GM23338 (cell line): Measurements from ENCODE around the gene MDM4. TPM values are rescaled to one million over a fixed set of nuclear protein-coding genes. Genes with fewer than 3 reads are reported as not detected.

Experiments
- ATAC-seq: fragments of 200-7000 bp; cut with Tn5 transposase; 3 replicates; pipeline ENCODE4 v1.9.1; 2020
- DNase-seq: peaks from one replicate; pipeline ENCODE4 v3.0.0-alpha.2; 2015; ENCODE audit warnings: low spot score
- H2AFZ ChIP-seq: fragments of 200-600 bp; sonication (generic); 2 replicates; pipeline ENCODE4 v1.8.0; 2016; ENCODE audit warnings: antibody characterized with exemption, mild to moderate bottlenecking, moderate library complexity
- H3F3A ChIP-seq: fragments of 200-600 bp; sonication (generic); replicated peaks from 2 replicates; pipeline ENCODE4 v1.8.0; 2017; ENCODE audit warnings: antibody characterized with exemption, mixed run types, low read depth
- H3K27ac ChIP-seq: fragments of 200-600 bp; sonication (generic); 2 replicates; pipeline ENCODE4 v1.6.1; 2016; ENCODE audit warnings: low read depth
- H3K27me3 ChIP-seq: fragments of 200-600 bp; sonication (generic); 2 replicates; pipeline ENCODE4 v1.8.0; 2016; ENCODE audit warnings: mild to moderate bottlenecking, mixed run types, moderate library complexity; ENCODE audit not compliant: insufficient read depth
- H3K36me3 ChIP-seq: fragments of 200-600 bp; sonication (generic); 2 replicates; pipeline ENCODE4 v1.8.0; 2016; ENCODE audit warnings: mild to moderate bottlenecking; ENCODE audit not compliant: insufficient read depth
- H3K4me1 ChIP-seq: fragments of 200-600 bp; sonication (generic); 2 replicates; pipeline ENCODE4 v1.8.0; 2016; ENCODE audit warnings: mild to moderate bottlenecking, moderate library complexity; ENCODE audit not compliant: insufficient read depth
- H3K4me2 ChIP-seq: fragments of 200-600 bp; sonication (generic); 2 replicates; pipeline ENCODE4 v1.7.1; 2017; ENCODE audit warnings: mixed run types
- H3K4me3 ChIP-seq: fragments of 200-600 bp; sonication (generic); 2 replicates; pipeline ENCODE4 v1.6.1; 2016; ENCODE audit warnings: mixed run types
- H3K79me2 ChIP-seq: fragments of 200-600 bp; sonication (generic); replicated peaks from 2 replicates; pipeline ENCODE4 v1.8.0; 2017; ENCODE audit warnings: mild to moderate bottlenecking; ENCODE audit not compliant: insufficient read depth
- H3K9me2 ChIP-seq: fragments of 200-600 bp; sonication (generic); 2 replicates; pipeline ENCODE4 v1.8.0; 2017; ENCODE audit not compliant: insufficient read depth
- H4K20me1 ChIP-seq: fragments of 200-600 bp; sonication (generic); replicated peaks from 2 replicates; pipeline ENCODE4 v1.8.0; 2017; ENCODE audit warnings: mild to moderate bottlenecking; ENCODE audit not compliant: insufficient read depth
- H3K27ac Mint-ChIP-seq: 2 replicates; pipeline ENCODE4 v1.8.0; 2020; ENCODE audit warnings: inconsistent platforms, mild to moderate bottlenecking, moderate library complexity, mixed read lengths
- H3K27me3 Mint-ChIP-seq: 3 replicates; pipeline ENCODE4 v1.8.0; 2022; ENCODE audit warnings: low read depth, mild to moderate bottlenecking, moderate library complexity, mixed read lengths, inconsistent platforms; ENCODE audit not compliant: insufficient read depth, poor library complexity
- H3K36me3 Mint-ChIP-seq: 3 replicates; pipeline ENCODE4 v1.8.0; 2021; ENCODE audit warnings: low read depth, mild to moderate bottlenecking, inconsistent platforms, moderate library complexity, mixed read lengths
- H3K4me1 Mint-ChIP-seq: 3 replicates; pipeline ENCODE4 v1.8.0; 2020; ENCODE audit warnings: mild to moderate bottlenecking, inconsistent platforms, mixed read lengths
- H3K4me3 Mint-ChIP-seq: 3 replicates; pipeline ENCODE4 v1.8.0; 2021; ENCODE audit warnings: moderate library complexity, mild to moderate bottlenecking, inconsistent platforms, mixed read lengths
- H3K9me3 Mint-ChIP-seq: 3 replicates; pipeline ENCODE4 v1.8.0; 2020; ENCODE audit warnings: moderate library complexity, mild to moderate bottlenecking, inconsistent platforms, mixed read lengths
- CREB1 ChIP-seq: fragments of 250-450 bp; sonication (Bioruptor Pico); IDR thresholded peaks from 2 replicates; pipeline ENCODE4 v1.5.0; 2020; ENCODE audit warnings: low read depth, mild to moderate bottlenecking, moderate library complexity
- CTCF ChIP-seq, 2 experiments: fragments of 200-600 bp in 1 of 2; sonication (generic) in 1 of 2; conservative IDR thresholded peaks; 2 replicates each; pipeline versions ENCODE4 v1.5.1 to v1.6.1; 2016 to 2017; ENCODE audit warnings: antibody characterized with exemption in 2 of 2, low read depth in 2 of 2, mild to moderate bottlenecking in 2 of 2, moderate library complexity in 1 of 2
- ETS1 ChIP-seq: IDR thresholded peaks from 2 replicates; pipeline ENCODE4 v1.6.1; 2016; ENCODE audit warnings: antibody characterized with exemption
- EZH2 ChIP-seq: fragments of 200-600 bp; sonication (generic); IDR thresholded peaks from one replicate; pipeline ENCODE4 v1.8.0; 2017; ENCODE audit warnings: antibody characterized with exemption, mild to moderate bottlenecking, low read depth; ENCODE audit not compliant: unreplicated experiment
- EZH2phosphoT487 ChIP-seq: fragments of 200-600 bp; sonication (generic); IDR thresholded peaks from one replicate; pipeline ENCODE4 v1.8.1; 2018; ENCODE audit warnings: antibody characterized with exemption; ENCODE audit not compliant: unreplicated experiment
- JUNB ChIP-seq: IDR thresholded peaks from one replicate; pipeline ENCODE4 v1.6.1; 2016; ENCODE audit warnings: antibody characterized with exemption; ENCODE audit not compliant: unreplicated experiment
- NANOG ChIP-seq: IDR thresholded peaks from 2 replicates; pipeline ENCODE4 v1.6.1; 2016; ENCODE audit warnings: antibody characterized with exemption, borderline replicate concordance
- POLR2AphosphoS5 ChIP-seq: IDR thresholded peaks from 2 replicates; pipeline ENCODE4 v1.6.1; 2016; ENCODE audit warnings: antibody characterized with exemption, low read depth
- REST ChIP-seq: IDR thresholded peaks from one replicate; pipeline ENCODE4 v1.6.1; 2018; ENCODE audit warnings: antibody characterized with exemption; ENCODE audit not compliant: unreplicated experiment
- STAT1 ChIP-seq: IDR thresholded peaks from one replicate; pipeline ENCODE4 v1.6.1; 2016; ENCODE audit warnings: antibody characterized with exemption; ENCODE audit not compliant: unreplicated experiment
- ZNF114 ChIP-seq: fragments of 250-450 bp; sonication (Bioruptor Pico); IDR thresholded peaks from 2 replicates; pipeline ENCODE4 v1.5.0; 2020; ENCODE audit warnings: mild to moderate bottlenecking, moderate library complexity
- ZNF331 ChIP-seq: fragments of 250-450 bp; sonication (Bioruptor Pico); IDR thresholded peaks from 2 replicates; pipeline ENCODE4 v1.5.0; 2020; ENCODE audit warnings: low read depth, mild to moderate bottlenecking, moderate library complexity
- ZNF462 ChIP-seq: fragments of 250-450 bp; sonication (Bioruptor Pico); IDR thresholded peaks from 2 replicates; pipeline ENCODE4 v1.5.0; 2020; ENCODE audit warnings: mild to moderate bottlenecking, moderate library complexity
- polyA plus RNA-seq: library from polyadenylated mRNA; unstranded; fragments of >200 nt; fragmentation: Nextera tagmentation; extraction: Ambion mirVana; gene quantifications from 2 replicates; pipeline ENCODE4 v1.2.1, GENCODE V29; 2016
- total RNA-seq: library from RNA; depleted of rRNA; stranded (reverse); fragments of >200 nt; shearing (Covaris generic); gene quantifications from 2 replicates; pipeline ENCODE4 v1.2.3, GENCODE V29; 2014

MDM4 gene
- total and polyA plus RNA-seq, 2 experiments from 2014 or later: 24.8 to 56.1 TPM

GRCh38 chr1:204545202-204545601 is 29.0 kb downstream of the MDM4 start:
- Mint-ChIP-seq H3K27me3 (peaks cover 1% of the 10 kb centered on the region), H3K36me3 (peaks cover 86% of the 10 kb centered on the region), H3K4me3 (no peak overlapping the region), H3K4me1 (no peaks in the 10 kb centered on the region; the same call in 2 of the 3 replicates), H3K9me3 (no peaks in the 10 kb centered on the region), H3K27ac (no peak overlapping the region)
- no peaks in the 10 kb centered on the region; the same call in 1 of the 2 replicates for H3F3A ChIP-seq
- H3K27me3 ChIP-seq: no peaks in the 10 kb centered on the region
- no peak overlapping the region for H3K4me2 ChIP-seq
- TF ChIP-seq STAT1 (no peak), REST (no peak), CREB1 (no peak), JUNB (no peak), ZNF462 (no peak), ETS1 (no peak), NANOG (no peak), EZH2 (no peak), EZH2phosphoT487 (no peak), CTCF (conservative IDR thresholded peaks at IDR 0.05; ENCODE audit: low read depth in 2 of 2) (no peak), POLR2AphosphoS5 (no peak), ZNF114 (CRISPR knock-in tag) (no peak), ZNF331 (no peak)
- no peak for DNase-seq
- H3K79me2 ChIP-seq: no peaks in the 10 kb centered on the region
- H3K36me3 ChIP-seq: peaks cover 64% of the 10 kb centered on the region
- no peak overlapping the region for H3K27ac ChIP-seq
- H3K9me2 ChIP-seq: no peaks in the 10 kb centered on the region
- H2AFZ ChIP-seq: no peak overlapping the region
- peaks cover 5% of the 10 kb centered on the region for H4K20me1 ChIP-seq
- no peak overlapping the region for H3K4me3 ChIP-seq
- H3K4me1 ChIP-seq: no peaks in the 10 kb centered on the region
- ATAC-seq: no peak
